ENCODE results near the gene FOSL1.
A peak's percentile ranks its signal among the peaks of the same experiment; 100 is the strongest.

Gene FOSL1

DNA sequence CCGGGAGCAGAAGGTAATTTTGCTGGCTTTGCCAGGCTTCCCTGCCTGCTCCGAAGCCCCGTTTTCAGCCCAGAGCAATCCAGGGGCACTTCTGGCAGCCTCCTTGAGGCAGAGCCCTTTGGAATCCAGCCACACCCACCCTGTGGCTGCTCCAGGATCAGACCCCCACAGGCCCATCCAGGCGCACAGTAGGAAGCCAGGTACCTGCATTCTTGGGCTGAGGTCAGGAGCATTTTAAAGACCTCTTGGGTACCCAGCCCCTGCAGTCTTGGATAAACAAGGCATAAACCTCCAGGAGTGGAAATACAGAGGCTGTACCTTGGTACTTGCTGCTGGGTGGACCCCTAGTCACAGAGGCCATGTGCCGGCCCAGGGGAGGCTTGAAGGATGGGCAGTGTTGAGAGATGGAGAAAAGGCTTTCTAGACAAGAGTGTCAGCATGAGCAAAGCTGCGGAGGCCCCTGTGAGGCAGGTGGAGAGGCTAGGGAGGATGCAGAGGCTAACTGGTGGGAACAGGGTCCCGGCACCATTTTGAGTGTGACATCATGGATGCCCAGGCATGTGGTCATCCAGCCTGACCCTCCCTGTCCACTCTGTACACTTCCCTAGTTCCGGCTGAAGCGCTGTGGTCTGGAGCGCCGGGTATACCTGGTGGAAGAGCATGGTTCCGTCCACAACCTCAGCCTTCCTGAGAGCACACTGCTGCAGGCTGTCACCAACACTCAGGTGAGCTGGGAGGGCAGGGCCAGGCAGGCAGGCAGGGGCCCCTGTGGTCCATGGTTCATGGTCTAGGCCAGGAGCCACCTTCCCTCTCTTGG, 36.1 kb downstream of the FOSL1 start:
- no peak for DNase-seq (ENCODE audit: low read depth)

DNA sequence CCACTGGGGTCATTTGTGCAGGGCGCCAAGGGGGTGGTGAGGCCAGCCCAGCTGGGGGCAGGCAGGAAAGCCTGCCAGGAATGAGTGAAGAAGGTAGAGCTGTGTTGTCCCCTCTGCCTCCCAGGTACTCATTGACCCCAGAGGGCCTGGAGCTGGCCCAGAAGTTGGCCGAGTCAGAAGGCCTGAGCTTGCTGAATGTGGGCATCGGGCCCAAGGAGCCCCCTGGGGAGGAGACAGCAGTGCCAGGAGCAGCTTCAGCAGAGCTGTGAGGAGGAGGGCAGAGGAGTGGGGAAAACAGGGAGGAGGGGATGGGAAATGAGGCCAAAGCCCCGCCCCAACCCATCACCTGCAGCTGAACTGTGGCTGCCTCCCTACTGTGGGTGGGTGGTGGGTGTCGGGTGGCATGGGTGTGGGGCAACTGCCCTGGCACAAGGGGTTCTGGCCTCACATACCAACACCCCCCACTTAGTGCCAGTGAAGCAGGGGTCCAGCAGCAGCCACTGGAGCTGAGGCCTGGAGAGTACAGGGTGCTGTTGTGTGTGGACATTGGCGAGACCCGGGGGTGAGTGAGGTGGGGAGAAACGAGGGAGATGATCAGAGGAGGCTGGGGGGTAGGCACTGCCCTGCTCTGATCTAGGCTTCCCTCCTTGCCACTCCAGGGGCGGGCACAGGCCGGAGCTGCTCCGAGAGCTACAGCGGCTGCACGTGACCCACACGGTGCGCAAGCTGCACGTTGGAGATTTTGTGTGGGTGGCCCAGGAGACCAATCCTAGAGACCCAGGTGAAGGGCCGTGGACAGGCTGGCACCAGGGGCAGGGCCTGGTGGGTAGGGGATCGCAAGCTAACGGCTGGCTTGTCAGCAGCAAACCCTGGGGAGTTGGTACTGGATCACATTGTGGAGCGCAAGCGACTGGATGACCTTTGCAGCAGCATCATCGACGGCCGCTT, 37.0 kb downstream of the FOSL1 start:
- DNase-seq (ENCODE audit: low read depth), result no peak

DNA sequence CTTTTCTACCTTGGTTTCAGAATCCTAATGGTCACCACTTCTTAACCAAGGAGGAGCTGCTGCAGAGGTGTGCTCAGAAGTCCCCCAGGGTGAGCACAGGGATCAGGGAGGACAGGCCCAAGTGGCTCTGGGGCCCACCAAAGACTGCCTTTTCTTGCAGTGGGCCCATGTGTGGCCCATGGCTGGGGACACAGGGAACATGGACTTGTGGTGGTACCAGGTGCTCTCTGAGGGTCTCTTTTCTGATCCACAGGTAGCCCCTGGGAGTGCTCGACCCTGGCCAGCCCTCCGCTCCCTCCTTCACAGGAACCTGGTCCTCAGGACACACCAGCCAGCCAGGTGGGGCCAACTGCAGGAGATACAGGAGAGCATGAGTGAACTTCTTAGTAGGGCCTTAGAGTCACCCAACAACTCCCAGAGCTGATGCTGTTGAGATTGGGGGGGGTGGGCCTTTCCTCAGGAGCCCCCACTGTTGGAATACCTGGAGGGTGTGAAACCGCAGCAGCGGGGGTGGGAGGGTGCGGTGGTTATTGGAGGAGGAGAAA, 37.9 kb downstream of the FOSL1 start:
- no peak for DNase-seq (ENCODE audit: low read depth)

DNA sequence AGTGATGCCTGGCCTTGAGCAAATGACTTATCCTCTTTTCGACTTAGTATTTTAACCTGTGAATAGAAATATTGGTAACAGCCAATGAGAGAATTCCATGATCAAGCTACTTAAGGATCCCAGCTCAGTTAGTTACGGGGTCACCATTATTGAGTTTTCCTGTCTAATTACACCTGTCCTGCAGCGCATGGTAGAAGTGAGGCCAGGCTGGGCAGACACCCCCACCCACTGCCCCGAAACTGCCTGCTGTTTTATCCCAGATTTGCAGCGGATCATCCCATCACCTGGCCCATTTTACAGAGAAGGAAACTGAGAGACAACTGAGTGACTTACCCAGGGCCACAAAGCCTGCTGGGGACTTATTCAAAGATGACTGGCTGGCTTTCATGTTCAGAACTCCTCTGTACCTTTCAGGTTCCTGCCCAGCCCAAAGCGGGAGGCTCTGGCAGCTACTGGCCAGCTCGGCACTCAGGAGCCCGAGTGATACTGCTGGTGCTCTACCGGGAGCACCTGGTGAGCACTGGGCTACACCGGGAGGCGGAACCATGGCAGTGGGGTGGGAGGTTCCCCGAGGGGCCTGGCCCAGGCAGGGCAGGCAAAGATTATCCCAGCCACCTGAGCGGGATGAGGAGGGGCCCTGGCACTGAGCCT, 38.5 kb downstream of the FOSL1 start:
- no peak for DNase-seq (ENCODE audit: low read depth)

DNA sequence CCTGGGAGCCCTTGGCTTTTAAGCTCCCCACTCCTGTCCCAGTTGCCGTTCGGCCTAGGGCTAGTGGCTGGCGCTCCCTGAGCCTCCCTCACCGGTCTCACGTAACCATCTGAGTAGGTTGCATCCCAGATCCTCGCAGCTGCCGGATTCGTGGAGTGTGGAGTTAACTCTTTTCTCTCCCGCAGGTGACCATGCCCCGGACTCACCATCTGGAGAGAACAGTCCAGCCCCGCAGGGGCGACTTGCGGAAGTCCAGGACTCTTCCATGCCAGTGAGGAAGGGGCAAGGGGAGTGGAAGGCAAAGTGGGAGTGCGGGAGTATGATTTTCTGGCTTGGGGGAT, 39.1 kb downstream of the FOSL1 start:
- DNase-seq (ENCODE audit: low read depth), result no peak

DNA sequence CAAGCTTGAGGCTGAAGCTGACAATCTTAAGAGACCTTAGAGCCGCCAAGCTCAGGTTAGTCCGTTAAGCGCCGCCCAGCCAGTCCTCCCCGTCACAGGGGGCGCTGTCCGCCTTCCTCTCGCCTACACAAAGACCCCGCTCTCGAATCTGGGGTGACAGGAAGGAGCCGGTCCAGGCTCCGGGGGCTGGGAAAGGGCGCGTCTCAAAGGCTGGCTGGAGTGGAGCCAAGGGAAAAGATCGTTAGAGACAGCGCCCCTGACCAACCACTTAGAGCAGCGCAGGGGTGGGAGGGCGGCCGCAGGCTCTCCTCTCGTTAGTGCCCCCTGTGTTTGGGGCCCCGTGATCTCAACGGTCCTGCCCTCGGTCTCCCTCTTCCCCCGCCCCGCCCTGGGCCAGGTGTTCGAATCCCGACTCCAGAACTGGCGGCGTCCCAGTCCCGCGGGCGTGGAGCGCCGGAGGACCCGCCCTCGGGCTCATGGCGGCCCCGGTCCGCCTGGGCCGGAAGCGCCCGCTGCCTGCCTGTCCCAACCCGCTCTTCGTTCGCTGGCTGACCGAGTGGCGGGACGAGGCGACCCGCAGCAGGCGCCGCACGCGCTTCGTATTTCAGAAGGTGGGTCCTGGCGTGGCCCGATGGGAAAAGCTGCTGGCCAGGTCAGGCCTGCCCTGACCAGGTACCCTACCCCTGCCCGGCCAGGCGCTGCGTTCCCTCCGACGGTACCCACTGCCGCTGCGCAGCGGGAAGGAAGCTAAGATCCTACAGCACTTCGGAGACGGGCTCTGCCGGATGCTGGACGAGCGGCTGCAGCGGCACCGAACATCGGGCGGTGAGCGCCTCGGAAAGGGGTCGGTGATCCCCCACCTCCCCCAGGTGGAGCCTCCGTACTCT, 39.7 kb downstream of the FOSL1 start, which contains the start of gene MUS81:
MUS81 (plus strand) TSS at position 156 of the 887 bp plus-strand sequence; CDS start at position 477, 321 bp downstream.
- peak; percentile 93 for DNase-seq (ENCODE audit: low read depth)

DNA sequence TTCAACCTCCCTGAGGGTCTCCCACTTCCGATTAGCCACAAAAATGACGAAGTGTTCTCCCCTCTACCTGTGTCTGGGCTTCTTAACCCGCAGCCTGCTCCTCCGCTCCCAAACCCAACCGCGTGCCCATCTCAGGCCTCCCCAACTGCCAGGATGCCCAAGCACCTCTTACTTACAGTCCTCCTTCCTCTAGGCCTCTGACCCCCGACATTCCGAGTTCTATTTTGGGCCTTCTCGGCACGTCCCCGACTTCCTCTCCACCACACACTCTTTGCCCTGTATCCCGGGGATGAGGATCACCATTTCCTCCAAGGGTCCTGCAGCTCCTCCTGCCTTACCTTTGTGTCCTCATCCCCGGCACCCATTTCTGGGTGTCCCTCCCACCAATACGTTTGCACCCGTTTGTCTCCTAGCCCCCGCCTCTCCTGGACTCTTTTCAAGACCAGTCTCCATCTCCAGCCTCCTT, 40.3 kb downstream of the FOSL1 start:
- no peak for DNase-seq (ENCODE audit: low read depth)

DNA sequence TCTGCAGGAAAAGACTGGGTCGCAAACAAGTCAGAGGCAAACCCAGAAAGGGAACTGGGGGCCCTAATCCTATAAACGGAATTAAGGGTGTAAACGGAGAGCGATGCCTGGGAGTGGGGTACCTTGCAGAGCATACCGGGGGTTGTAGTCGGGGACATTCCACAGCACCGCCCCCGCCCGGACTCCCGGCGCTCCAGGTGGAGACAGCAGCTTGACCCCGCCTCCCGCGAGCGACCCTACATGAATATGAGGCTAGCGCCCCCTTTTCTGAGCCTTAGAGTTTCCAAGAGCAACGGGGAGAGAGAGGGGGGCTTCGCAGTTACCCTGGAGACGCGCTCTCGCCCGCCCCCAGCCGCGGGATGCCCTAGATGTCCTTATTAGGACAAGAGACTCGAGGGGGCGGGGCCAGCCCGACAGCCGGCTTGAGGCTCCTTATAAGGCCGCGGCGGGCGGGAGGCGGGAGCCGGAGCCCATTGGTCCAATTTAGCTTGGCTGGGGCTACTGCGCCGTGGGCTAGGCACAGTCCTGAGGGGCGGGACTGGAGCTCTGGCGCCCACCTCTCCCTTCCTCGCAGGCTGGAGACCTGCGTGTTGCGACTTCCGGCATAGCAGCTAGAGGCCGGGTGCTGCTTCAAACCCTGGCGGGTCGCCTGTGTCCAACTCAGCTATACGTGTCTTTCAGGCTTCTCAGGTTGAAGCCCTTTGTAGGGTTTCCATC, 40.9 kb downstream of the FOSL1 start:
- DNase-seq (ENCODE audit: low read depth), result peak; percentile 97

DNA sequence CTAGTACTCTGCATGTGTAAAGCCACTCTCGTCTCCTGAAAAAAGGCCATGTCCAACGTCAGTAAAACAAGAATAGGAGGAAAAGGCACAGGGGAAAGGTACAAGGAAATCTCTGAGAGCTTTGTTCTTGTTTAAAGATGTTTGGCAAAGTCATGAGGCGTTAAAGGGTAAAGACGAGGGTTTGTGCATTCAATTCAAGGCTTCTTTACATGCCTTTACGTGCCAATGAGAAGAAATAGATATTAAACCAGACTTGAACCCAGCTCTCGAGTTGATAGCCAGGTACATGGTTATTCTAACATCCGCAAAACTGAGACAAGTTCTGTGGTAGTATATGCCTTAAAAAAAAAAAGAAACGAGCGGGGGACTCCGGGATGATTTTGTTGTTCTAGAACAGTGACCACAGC, 41.5 kb downstream of the FOSL1 start:
- DNase-seq (ENCODE audit: low read depth), result no peak

DNA sequence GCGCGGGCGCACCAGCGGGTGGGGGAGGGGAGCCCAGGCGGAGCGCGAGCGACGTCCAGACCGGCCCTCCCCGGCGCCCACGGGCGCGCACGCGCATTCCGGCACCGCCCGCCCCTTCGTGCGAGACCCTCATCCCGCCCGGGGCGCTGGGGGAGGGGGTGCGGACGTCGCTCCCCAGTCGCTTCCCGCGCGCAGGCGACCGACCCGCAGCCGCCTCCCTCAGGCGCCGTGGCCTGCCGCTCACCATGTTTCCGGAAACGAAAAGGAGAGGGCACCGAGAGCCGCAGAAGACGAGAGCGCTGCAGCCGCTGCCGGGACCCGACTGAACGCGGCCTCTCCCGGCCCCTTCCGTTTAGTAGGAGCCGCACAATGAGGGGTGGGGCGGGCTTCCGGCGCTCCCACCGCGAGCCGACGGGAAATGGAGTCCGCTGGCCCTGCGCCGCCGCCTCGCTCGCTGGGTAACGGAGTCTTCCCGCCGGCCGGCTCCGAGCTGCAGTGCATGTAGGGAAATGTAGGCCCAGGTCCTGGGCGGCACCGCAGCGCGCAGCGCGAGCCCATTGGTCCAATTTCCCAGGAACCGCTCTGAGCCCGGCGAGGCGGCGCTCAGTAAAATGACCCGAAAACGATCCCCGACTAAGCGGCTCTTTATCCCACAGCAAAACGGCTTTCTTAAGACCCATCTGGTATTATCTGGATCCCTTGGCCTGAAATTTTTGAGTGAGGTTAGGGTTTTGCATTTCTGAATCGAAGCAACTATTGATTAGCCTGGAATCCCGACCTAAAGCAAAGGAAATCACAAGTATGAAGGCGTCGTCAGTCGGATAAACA, 42.1 kb downstream of the FOSL1 start, which contains the start of gene CFL1:
CFL1 (minus strand) TSS at position 328 of the 828 bp plus-strand sequence; CDS start at position 247, 81 bp downstream.
- peak; percentile 95 for DNase-seq (ENCODE audit: low read depth)

DNA sequence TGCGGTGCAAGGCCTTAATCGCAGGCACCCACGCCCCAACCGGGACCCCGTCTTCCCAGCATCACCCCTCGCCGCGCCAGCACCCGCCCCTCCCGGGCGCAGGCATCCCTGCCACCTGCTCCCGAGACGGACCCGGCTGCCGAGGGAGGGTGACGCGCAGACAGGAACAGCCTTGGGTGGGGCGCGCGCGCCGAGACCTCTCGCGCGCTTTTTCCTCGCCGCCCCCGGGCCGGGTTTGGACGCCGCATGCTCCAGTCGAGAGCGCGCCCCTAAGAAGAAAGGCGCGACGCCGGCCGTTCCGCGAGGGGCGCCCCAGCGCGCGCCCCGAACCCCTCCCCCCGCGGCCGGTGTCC, 42.7 kb downstream of the FOSL1 start:
- DNase-seq (ENCODE audit: low read depth), result no peak

DNA sequence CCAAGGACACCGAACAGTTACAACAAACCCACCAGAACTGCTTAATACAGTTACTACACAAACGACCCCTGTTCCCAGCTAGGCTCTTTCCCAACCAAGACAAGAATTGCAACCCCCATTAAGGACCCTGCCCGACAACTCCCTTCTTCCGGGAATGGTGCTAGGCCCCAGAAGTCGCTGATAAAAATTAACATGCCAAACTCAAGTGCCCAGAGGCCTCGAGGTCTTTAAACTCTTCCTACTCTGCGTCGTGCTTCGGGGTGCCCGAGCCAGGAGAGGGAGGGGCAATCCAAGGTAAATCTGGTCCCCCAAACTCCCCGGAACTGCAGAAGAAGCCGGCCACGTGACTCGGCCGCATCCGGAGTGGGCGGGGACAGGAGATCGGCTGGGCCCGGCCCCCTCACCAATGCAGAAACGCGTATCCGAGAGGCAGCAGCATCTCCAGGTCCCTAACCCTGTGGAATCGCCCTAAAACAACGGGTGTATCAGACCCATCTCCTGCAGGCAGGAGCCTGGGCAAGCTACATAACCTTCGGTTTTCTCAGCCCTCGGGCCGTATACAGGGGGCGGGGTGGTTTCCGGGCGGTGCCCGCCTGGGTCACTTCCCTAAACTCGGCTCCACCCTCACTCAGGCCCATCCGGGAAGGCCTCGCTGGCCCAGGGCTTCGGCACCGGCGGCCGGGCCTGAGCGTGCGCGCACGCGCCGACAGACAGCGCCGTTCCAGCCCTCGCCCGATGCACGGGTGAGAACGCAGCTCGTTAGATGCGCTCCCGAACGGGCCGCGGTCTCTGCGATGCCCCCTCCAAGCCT, 43.3 kb downstream of the FOSL1 start:
- DNase-seq (ENCODE audit: low read depth), result peak; percentile 80

DNA sequence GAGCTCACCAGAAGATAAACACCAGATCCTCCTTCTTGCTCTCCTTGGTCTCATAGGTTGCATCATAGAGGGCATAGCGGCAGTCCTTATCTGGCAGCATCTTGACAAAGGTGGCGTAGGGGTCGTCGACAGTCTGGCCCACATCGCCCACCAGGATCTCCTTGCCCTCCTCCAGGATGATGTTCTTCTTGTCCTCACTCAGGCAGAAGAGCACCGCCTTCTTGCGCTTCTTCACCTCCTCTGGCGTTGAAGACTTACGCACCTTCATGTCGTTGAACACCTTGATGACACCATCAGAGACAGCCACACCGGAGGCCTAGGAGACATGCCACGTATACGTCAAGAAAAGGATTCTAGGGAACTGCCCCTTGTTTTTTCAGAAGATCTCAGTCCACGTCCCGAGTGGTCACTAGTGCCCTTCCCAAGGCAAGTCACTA, 44.2 kb downstream of the FOSL1 start:
- no peak for DNase-seq (ENCODE audit: low read depth)

DNA sequence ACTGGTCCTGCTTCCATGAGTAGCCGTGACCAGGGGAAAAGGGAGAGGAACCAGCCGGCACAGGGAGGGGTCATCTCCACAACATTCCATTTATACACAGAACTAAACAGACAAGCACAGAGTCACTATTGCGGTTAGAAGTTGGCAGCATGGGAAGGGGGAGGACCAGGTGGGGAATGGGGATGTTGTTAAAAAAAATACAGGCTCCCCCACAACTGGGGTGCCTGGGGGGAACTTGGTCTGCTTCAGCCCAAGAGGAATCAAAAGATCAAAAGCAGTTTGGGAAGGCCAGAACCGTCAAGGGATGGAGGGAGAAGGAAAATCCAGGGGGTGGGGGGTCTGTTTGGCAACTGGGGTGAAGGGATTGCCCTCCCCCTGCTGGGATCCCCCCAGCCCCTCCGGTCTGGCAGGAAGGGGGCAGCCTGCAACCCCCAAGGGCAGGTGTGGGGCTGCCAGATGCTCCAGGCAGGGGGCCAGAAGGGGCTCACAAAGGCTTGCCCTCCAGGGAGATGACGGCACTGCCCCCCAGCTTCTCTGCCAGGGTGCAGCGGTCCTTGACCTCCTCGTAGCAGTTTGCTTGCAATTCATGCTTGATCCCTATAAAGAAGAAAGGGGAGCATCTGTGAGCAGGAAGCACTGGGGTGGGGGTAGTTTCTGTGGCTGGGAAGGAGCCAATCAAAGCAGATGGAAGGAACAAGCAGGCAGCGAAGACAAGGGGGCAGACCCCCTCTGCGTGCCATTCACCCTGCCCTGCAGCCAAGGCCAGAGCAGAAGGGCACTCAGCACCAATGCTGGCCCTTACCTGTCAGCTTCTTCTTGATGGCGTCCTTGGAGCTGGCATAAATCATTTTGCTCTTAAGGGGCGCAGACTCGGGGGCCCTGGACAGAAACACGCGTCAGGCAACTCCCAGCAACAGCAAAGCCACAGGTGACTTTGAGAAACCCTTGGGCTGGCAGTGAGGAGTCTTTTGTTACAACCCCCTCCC, 45.0 kb downstream of the FOSL1 start:
- DNase-seq (ENCODE audit: low read depth), result no peak

DNA sequence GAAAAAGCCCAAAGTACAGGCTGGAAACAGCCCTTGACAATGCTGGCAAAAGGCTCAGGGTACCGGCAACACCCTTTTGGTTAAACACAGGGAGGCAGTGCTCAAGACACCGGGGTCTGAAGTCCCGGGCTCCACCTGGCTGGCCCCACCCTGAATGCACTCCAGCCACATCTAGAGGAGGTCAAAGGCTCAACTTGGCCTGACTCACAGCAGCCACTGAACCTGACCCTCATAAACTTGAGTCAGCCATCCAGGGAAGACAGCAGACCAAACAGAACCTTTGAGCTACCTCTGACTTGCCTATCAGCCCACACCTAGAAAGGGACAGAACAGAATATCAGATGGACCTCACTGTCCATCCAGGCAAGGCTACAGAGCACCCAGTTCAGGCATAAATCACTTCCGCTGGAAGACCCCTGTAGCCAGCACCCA, 46.0 kb downstream of the FOSL1 start:
- no peak for DNase-seq (ENCODE audit: low read depth)

DNA sequence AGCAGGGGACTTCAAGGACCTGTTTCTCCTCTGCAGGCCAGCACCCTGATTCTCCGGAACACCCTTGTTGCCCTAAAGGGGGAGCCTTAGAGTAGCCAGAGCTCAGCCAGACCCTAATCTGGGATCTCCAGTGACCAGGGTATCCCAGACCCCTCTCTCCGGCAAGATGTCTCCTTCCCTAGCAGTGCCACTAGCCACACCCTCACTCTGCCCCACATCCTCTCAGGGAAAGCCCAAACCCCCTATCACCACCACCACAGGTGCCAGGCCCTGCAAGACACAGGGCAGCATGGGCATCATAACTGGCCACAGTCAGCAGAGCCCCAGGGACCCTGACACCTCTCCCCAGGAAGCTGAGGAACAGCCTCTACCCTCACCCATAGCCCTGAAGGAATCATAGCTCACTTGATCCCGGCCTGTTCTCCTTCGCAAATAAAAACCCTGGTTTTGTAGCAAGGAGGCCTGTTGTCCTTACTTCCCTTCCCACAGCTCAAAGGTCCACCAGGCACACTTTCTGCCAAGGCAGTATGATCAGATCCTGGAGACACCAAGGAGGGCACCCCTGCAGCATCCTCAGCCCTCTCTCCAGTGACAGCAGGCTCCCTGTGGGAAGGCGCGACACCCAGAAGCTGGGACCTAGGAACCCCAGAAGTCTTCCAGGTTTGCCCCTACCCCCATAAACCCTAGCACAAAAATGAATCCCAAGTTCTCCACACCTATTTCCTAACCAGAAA, 46.8 kb downstream of the FOSL1 start:
- DNase-seq (ENCODE audit: low read depth), result no peak
